Activated CD4-positive, alpha-beta T cell treated with anti-CD3 and anti-CD28 coated beads for 24 hours (primary cell): ENCODE measurements around the gene TP73.

Source experiments
- DNase-seq, 2 donors: peaks; one replicate each; pipeline ENCODE4 v3.0.0-alpha.2; 2020; ENCODE audit warnings: low read depth in 2 of 2

The TP73 gene

GRCh38 chr1:3729594-3730542, 77.6 kb downstream of the TP73 start:
- DNase-seq, result no peak

GRCh38 chr1:3730543-3731247, 78.4 kb downstream of the TP73 start:
- no peak for DNase-seq

GRCh38 chr1:3731583-3732433, 79.5 kb downstream of the TP73 start:
- DNase-seq, result no peak

- no peak for DNase-seq
These were observed 80.2 kb downstream of the TP73 start for GRCh38 chr1:3732434-3733093.

- no peak for DNase-seq
These were observed 81.0 kb downstream of the TP73 start for GRCh38 chr1:3733094-3733882.

- no peak for DNase-seq
These were observed 81.7 kb downstream of the TP73 start for GRCh38 chr1:3733883-3734589.

- no peak for DNase-seq
These were observed 82.3 kb downstream of the TP73 start for GRCh38 chr1:3734602-3735001.

GRCh38 chr1:3735027-3735681, 82.8 kb downstream of the TP73 start:
- no peak for DNase-seq

GRCh38 chr1:3735688-3736087, 83.4 kb downstream of the TP73 start:
- DNase-seq, result no peak

GRCh38 chr1:3736131-3736561, 83.8 kb downstream of the TP73 start:
- DNase-seq, result no peak

- DNase-seq, result no peak
These were observed 84.4 kb downstream of the TP73 start for GRCh38 chr1:3736708-3737107.

- DNase-seq, result no peak
These were observed 86.6 kb downstream of the TP73 start for GRCh38 chr1:3738943-3739342.

- DNase-seq, result no peak
These were observed 87.7 kb downstream of the TP73 start for GRCh38 chr1:3740042-3740441.

GRCh38 chr1:3740752-3741151, 88.4 kb downstream of the TP73 start:
- DNase-seq, result no peak

GRCh38 chr1:3741566-3742438, 89.5 kb downstream of the TP73 start:
- no peak for DNase-seq

- DNase-seq, result no peak
These were observed 90.4 kb downstream of the TP73 start for GRCh38 chr1:3742439-3743298.

GRCh38 chr1:3743421-3743820, 91.1 kb downstream of the TP73 start:
- DNase-seq, result no peak

GRCh38 chr1:3743826-3744225, 91.5 kb downstream of the TP73 start:
- no peak for DNase-seq
